Airway epithelial cell (primary cell): Measurements from ENCODE around the gene WLS. TPM values are rescaled to one million over a fixed set of nuclear protein-coding genes. Genes with fewer than 3 reads are reported as not detected.

Source experiments
- total RNA-seq: library from RNA; depleted of rRNA; stranded (reverse); fragments of >200 nt; gene quantifications from 2 replicates; pipeline ENCODE4 v1.2.3, GENCODE V29; 2015

The WLS gene
- 20.7 and 37.3 TPM in 2 replicates for total RNA-seq

GRCh38 chr1:68232289-68233148 lies at the start of gene WLS:
WLS (minus strand) TSS chr1:68232523; CDS start chr1:68232299, 224 bp downstream.

Other genes with a start within 250 kb of the WLS start
- 0.46 and 0.63 TPM in 2 replicates for gene DIRAS3, start 181.9 kb downstream of the WLS start, total RNA-seq
- not detected in 2 replicates for gene RPE65, start 217.4 kb upstream of the WLS start, total RNA-seq